PC-3 (cell line): Measurements from ENCODE around the gene PPP1R3C. TPM values are rescaled to one million over a fixed set of nuclear protein-coding genes. Genes with fewer than 3 reads are reported as not detected.

ENCODE experiments used
- ATAC-seq: fragments of 200-7000 bp; cut with Tn5 transposase; 2 replicates; pipeline ENCODE4 v1.9.1; 2020; ENCODE audit warnings: mild to moderate bottlenecking, moderate library complexity
- BruUV-seq: library from RNA; stranded (reverse); fragments of 400-500 nt; replicated peaks from 2 replicates; lab custom pipeline; 2021; lab: Mats Ljungman, UMichigan
- CTCF ChIA-PET: fragments of 300-600 bp; sonication (Branson Sonifier 250); formaldehyde crosslinking; loops from one replicate; lab custom pipeline; 2022; ENCODE audit warnings: antibody characterized with exemption; lab: Charles Lee
- POLR2A ChIA-PET: fragments of 300-600 bp; sonication (Branson Sonifier 250); formaldehyde crosslinking; loops from one replicate; lab custom pipeline; 2022; ENCODE audit warnings: antibody characterized with exemption; ENCODE audit not compliant: unreplicated experiment; lab: Charles Lee
- DNase-seq: peaks from one replicate; pipeline ENCODE4 v3.0.0-alpha.2; 2015
- H2AFZ ChIP-seq: fragments of 300-600 bp; sonication (generic); 2 replicates; pipeline ENCODE4 v1.6.0; 2016; ENCODE audit warnings: antibody characterized with exemption, low read length
- H3F3A ChIP-seq: fragments of 300-600 bp; sonication (generic); one replicate; pipeline ENCODE4 v1.6.0; 2017; ENCODE audit warnings: antibody characterized with exemption, low read length, control low read depth, mild to moderate bottlenecking; ENCODE audit not compliant: unreplicated experiment
- H3K27ac ChIP-seq: fragments of 300-600 bp; sonication (generic); 2 replicates; pipeline ENCODE4 v1.5.1; 2016; ENCODE audit warnings: mild to moderate bottlenecking, low read length
- H3K27me3 ChIP-seq: fragments of 300-600 bp; sonication (generic); 2 replicates; pipeline ENCODE4 v1.6.1; 2016; ENCODE audit warnings: low read length, mixed read lengths
- H3K36me3 ChIP-seq: fragments of 300-600 bp; sonication (generic); 2 replicates; pipeline ENCODE4 v1.6.1; 2016; ENCODE audit warnings: low read depth, mixed run types, low read length, mixed read lengths
- H3K4me1 ChIP-seq: fragments of 300-600 bp; sonication (generic); 2 replicates; pipeline ENCODE4 v1.5.1; 2016; ENCODE audit warnings: low read length; ENCODE audit not compliant: insufficient read depth
- H3K4me2 ChIP-seq: fragments of 300-600 bp; sonication (generic); 2 replicates; pipeline ENCODE4 v1.6.0; 2016; ENCODE audit warnings: low read length
- H3K4me3 ChIP-seq: fragments of 300-600 bp; sonication (generic); 2 replicates; pipeline ENCODE4 v1.5.1; 2016; ENCODE audit warnings: mild to moderate bottlenecking, low read length, mixed read lengths
- H3K79me2 ChIP-seq: fragments of 300-600 bp; sonication (generic); 2 replicates; pipeline ENCODE4 v1.6.1; 2017; ENCODE audit warnings: low read length, mixed read lengths
- H3K9ac ChIP-seq: fragments of 300-600 bp; sonication (generic); 2 replicates; pipeline ENCODE4 v1.6.0; 2016; ENCODE audit warnings: mild to moderate bottlenecking, low read length
- H3K9me2 ChIP-seq: fragments of 300-600 bp; sonication (generic); replicated peaks from 2 replicates; pipeline ENCODE4 v1.6.1; 2016; ENCODE audit warnings: mixed run types, low read length, mixed read lengths
- H3K9me3 ChIP-seq: fragments of 300-600 bp; sonication (generic); 2 replicates; pipeline ENCODE4 v1.6.1; 2016; ENCODE audit warnings: low read length, mixed read lengths
- H4K20me1 ChIP-seq: fragments of 300-600 bp; sonication (generic); 2 replicates; pipeline ENCODE4 v1.6.1; 2016; ENCODE audit warnings: low read length, mixed read lengths
- CTCF ChIP-seq: fragments of 300-600 bp; sonication (generic); conservative IDR thresholded peaks from 2 replicates; pipeline ENCODE4 v1.5.1; 2017; ENCODE audit warnings: antibody characterized with exemption, low read depth, mild to moderate bottlenecking, low read length
- EZH2 ChIP-seq: fragments of 300-600 bp; sonication (generic); IDR thresholded peaks from one replicate; pipeline ENCODE4 v1.6.1; 2017; ENCODE audit warnings: antibody characterized with exemption, mild to moderate bottlenecking, low read length; ENCODE audit not compliant: unreplicated experiment
- EZH2phosphoT487 ChIP-seq: fragments of 300-600 bp; sonication (generic); IDR thresholded peaks from 2 replicates; pipeline ENCODE4 v1.6.1; 2018; ENCODE audit warnings: mild to moderate bottlenecking, antibody characterized with exemption, low read length, borderline replicate concordance
- intact Hi-C: fragments of 100-400 bp; cut with micrococcal nuclease; formaldehyde crosslinking; loops from 2 replicates; pipeline ENCODE4 v1.9.0; 2023
- total RNA-seq: library from RNA; depleted of rRNA; stranded (reverse); fragments of >200 nt; gene quantifications from 2 replicates; pipeline ENCODE4 v1.2.3, GENCODE V29; 2014

PPP1R3C gene
- total RNA-seq, 1 experiment from 2014 or later = not detected

GRCh38 chr10:91617072-91617609 is 15.7 kb downstream of the PPP1R3C start:
- H2AFZ ChIP-seq = peak overlapping the region; percentile 79
- H4K20me1 ChIP-seq = no peaks in the 10 kb centered on the region
- peak overlapping the region; percentile 99 for H3K27ac ChIP-seq
- H3K79me2 ChIP-seq = no peaks in the 10 kb centered on the region
- H3K4me2 ChIP-seq = peak overlapping the region; percentile 92
- no peaks in the 10 kb centered on the region for H3K36me3 ChIP-seq
- H3K27me3 ChIP-seq = no peaks in the 10 kb centered on the region
- H3F3A ChIP-seq = peaks cover 8% of the 10 kb centered on the region
- CTCF ChIA-PET = interaction anchor here (1.0 kb wide), 1 partner anchor 18 kb away, joined by 4 read pairs; no protein-coding TSS in a partner anchor
- peak overlapping the region; percentile 62; the same call in 1 of the 2 replicates for H3K4me3 ChIP-seq
- H3K4me1 ChIP-seq = peaks cover 35% of the 10 kb centered on the region
- H3K9me2 ChIP-seq = no peaks in the 10 kb centered on the region
- ATAC-seq (peak; percentile 42), DNase-seq (peak; percentile 83)
- TF ChIP-seq CTCF = no peak
- no peak for TF ChIP-seq EZH2phosphoT487
- no peak for TF ChIP-seq EZH2
- no peaks in the 10 kb centered on the region for H3K9me3 ChIP-seq
- intact Hi-C loops = no loop called here
- POLR2A ChIA-PET = no interaction called here
- BruUV-seq = no TSS peak
- peak overlapping the region; percentile 66 for H3K9ac ChIP-seq

GRCh38 chr10:91616137-91616536 is 16.7 kb downstream of the PPP1R3C start:
- no peaks in the 10 kb centered on the region for H3K27me3 ChIP-seq
- H3F3A ChIP-seq = peaks cover 8% of the 10 kb centered on the region
- peak overlapping the region; percentile 44 for H3K27ac ChIP-seq
- no TSS peak for BruUV-seq
- TF ChIP-seq CTCF (no peak), EZH2phosphoT487 (no peak), EZH2 (no peak)
- no peak overlapping the region for H3K4me3 ChIP-seq
- no peaks in the 10 kb centered on the region for H3K9me3 ChIP-seq
- 0 out of 2 replicates have a peak overlapping the region, but pooled peaks have one; percentile 9 for H3K4me2 ChIP-seq
- 0 out of 2 replicates have a peak overlapping the region, but pooled peaks have one; percentile 18 for H3K9ac ChIP-seq
- DNase-seq (no peak), ATAC-seq (no peak)
- no peaks in the 10 kb centered on the region for H3K36me3 ChIP-seq
- no peaks in the 10 kb centered on the region for H3K9me2 ChIP-seq
- H2AFZ ChIP-seq = no peak overlapping the region
- CTCF ChIA-PET = no interaction called here
- intact Hi-C loops = no loop called here
- POLR2A ChIA-PET = no interaction called here
- peaks cover 35% of the 10 kb centered on the region for H3K4me1 ChIP-seq
- no peaks in the 10 kb centered on the region for H4K20me1 ChIP-seq
- H3K79me2 ChIP-seq = no peaks in the 10 kb centered on the region

- no peaks in the 10 kb centered on the region for H3K9me2 ChIP-seq
- H3F3A ChIP-seq = peaks cover 8% of the 10 kb centered on the region
- H3K36me3 ChIP-seq = no peaks in the 10 kb centered on the region
- peaks cover 35% of the 10 kb centered on the region for H3K4me1 ChIP-seq
- peak overlapping the region; percentile 35; the same call in 1 of the 2 replicates for H3K4me3 ChIP-seq
- no peaks in the 10 kb centered on the region for H4K20me1 ChIP-seq
- H3K27me3 ChIP-seq = no peaks in the 10 kb centered on the region
- ChIA-PET CTCF (interaction anchor here (1.4 kb wide), 1 partner anchor 21 kb away, joined by 3 read pairs; no protein-coding TSS in a partner anchor), POLR2A (interaction anchor here (0.5 to 0.6 kb wide), 2 partner anchors 70 to 597 kb away, joined by 4 read pairs; no protein-coding TSS in a partner anchor)
- intact Hi-C loops = no loop called here
- peak overlapping the region; percentile 72 for H3K4me2 ChIP-seq
- DNase-seq = peak; percentile 62
- TF ChIP-seq CTCF (no peak), EZH2 (no peak), EZH2phosphoT487 (no peak)
- TSS peak; percentile 63 for BruUV-seq
- H2AFZ ChIP-seq = no peak overlapping the region
- peak overlapping the region; percentile 97 for H3K27ac ChIP-seq
- H3K9me3 ChIP-seq = no peaks in the 10 kb centered on the region
- peak; percentile 10 for ATAC-seq
- H3K9ac ChIP-seq = peak overlapping the region; percentile 70
- H3K79me2 ChIP-seq = no peaks in the 10 kb centered on the region
These were observed 18.6 kb downstream of the PPP1R3C start for GRCh38 chr10:91614225-91614624.
